Ishikawa (cell line): ENCODE data around the gene VPS45.

Experiments
- CEBPB ChIP-seq: IDR thresholded peaks from 2 replicates; pipeline ENCODE4 v1.6.1; 2012
- CREB1 ChIP-seq: IDR thresholded peaks from 2 replicates; pipeline ENCODE4 v1.6.1; 2012; ENCODE audit warnings: low read depth
- EGR1 ChIP-seq: IDR thresholded peaks from 2 replicates; pipeline ENCODE4 v1.6.1; 2012
- EP300 ChIP-seq: IDR thresholded peaks from 2 replicates; pipeline ENCODE4 v1.6.1; 2012; ENCODE audit warnings: borderline replicate concordance
- FOXM1 ChIP-seq: IDR thresholded peaks from 2 replicates; pipeline ENCODE4 v1.6.1; 2012; ENCODE audit warnings: low read depth, borderline replicate concordance
- MAX ChIP-seq: IDR thresholded peaks from 2 replicates; pipeline ENCODE4 v1.6.1; 2012
- NFIC ChIP-seq: IDR thresholded peaks from 2 replicates; pipeline ENCODE4 v1.6.1; 2012
- RAD21 ChIP-seq: IDR thresholded peaks from 2 replicates; pipeline ENCODE4 v1.6.1; 2012; ENCODE audit warnings: low read depth
- REST ChIP-seq: IDR thresholded peaks from 2 replicates; pipeline ENCODE4 v1.6.1; 2012; ENCODE audit warnings: low read depth, mild to moderate bottlenecking
- TAF1 ChIP-seq: IDR thresholded peaks from 2 replicates; pipeline ENCODE4 v1.6.1; 2012; ENCODE audit warnings: low read depth, mild to moderate bottlenecking
- TCF12 ChIP-seq: IDR thresholded peaks from 2 replicates; pipeline ENCODE4 v1.6.1; 2012; ENCODE audit warnings: low read depth
- TEAD4 ChIP-seq: IDR thresholded peaks from 2 replicates; pipeline ENCODE4 v1.6.1; 2012
- USF1 ChIP-seq: IDR thresholded peaks from 2 replicates; pipeline ENCODE4 v1.6.1; 2012
- YY1 ChIP-seq: IDR thresholded peaks from 2 replicates; pipeline ENCODE4 v1.6.1; 2012; ENCODE audit warnings: low read depth
- ZBTB7A ChIP-seq: IDR thresholded peaks from 2 replicates; pipeline ENCODE4 v1.6.1; 2012; ENCODE audit warnings: low read depth

The VPS45 gene

GRCh38 chr1:150185481-150185880, 117.9 kb downstream of the VPS45 start:
- no peak for TF ChIP-seq CEBPB
- TF ChIP-seq TCF12 = no peak
- TF ChIP-seq ZBTB7A = no peak
- no peak for TF ChIP-seq MAX
- no peak for TF ChIP-seq TAF1
- TF ChIP-seq TEAD4 = no peak
- TF ChIP-seq EGR1 = no peak
- no peak for TF ChIP-seq USF1
- TF ChIP-seq RAD21 = no peak
- no peak for TF ChIP-seq CREB1
- TF ChIP-seq EP300 = no peak
- TF ChIP-seq YY1 = no peak
- TF ChIP-seq FOXM1 = no peak
- TF ChIP-seq NFIC = no peak

GRCh38 chr1:150186789-150187559, 119.4 kb downstream of the VPS45 start:
- no peak for TF ChIP-seq CREB1
- peak; percentile 79 for TF ChIP-seq RAD21

GRCh38 chr1:150187560-150187931, 120.0 kb downstream of the VPS45 start:
- no peak for TF ChIP-seq ZBTB7A
- TF ChIP-seq NFIC = no peak
- no peak for TF ChIP-seq EGR1
- TF ChIP-seq USF1 = no peak
- TF ChIP-seq FOXM1 = no peak
- no peak for TF ChIP-seq RAD21
- no peak for TF ChIP-seq EP300
- TF ChIP-seq MAX = no peak
- TF ChIP-seq TEAD4 = no peak
- TF ChIP-seq REST = no peak
- no peak for TF ChIP-seq YY1
- TF ChIP-seq TAF1 = no peak
- no peak for TF ChIP-seq TCF12
- TF ChIP-seq CEBPB = no peak

GRCh38 chr1:150192012-150192411, 124.4 kb downstream of the VPS45 start:
- TF ChIP-seq CREB1 (no peak), NFIC (no peak), YY1 (no peak), EP300 (peak; percentile 50; the same call in 1 of the 2 replicates), TAF1 (no peak), REST (no peak), TEAD4 (peak; percentile 78), RAD21 (no peak), ZBTB7A (no peak)

GRCh38 chr1:150194381-150195031, 126.9 kb downstream of the VPS45 start:
- no peak for TF ChIP-seq TEAD4
- no peak for TF ChIP-seq CREB1
- no peak for TF ChIP-seq YY1
- TF ChIP-seq EGR1 = no peak
- TF ChIP-seq REST = no peak
- no peak for TF ChIP-seq TCF12
- TF ChIP-seq EP300 = no peak
- TF ChIP-seq NFIC = no peak
- TF ChIP-seq CEBPB = no peak
- no peak for TF ChIP-seq ZBTB7A
- no peak for TF ChIP-seq FOXM1
- no peak for TF ChIP-seq RAD21
- no peak for TF ChIP-seq TAF1
- no peak for TF ChIP-seq USF1
- no peak for TF ChIP-seq MAX
